ENCODE data around the gene NAA40.
A peak's percentile ranks its signal among the peaks of the same experiment; 100 is the strongest.

The NAA40 gene

DNA sequence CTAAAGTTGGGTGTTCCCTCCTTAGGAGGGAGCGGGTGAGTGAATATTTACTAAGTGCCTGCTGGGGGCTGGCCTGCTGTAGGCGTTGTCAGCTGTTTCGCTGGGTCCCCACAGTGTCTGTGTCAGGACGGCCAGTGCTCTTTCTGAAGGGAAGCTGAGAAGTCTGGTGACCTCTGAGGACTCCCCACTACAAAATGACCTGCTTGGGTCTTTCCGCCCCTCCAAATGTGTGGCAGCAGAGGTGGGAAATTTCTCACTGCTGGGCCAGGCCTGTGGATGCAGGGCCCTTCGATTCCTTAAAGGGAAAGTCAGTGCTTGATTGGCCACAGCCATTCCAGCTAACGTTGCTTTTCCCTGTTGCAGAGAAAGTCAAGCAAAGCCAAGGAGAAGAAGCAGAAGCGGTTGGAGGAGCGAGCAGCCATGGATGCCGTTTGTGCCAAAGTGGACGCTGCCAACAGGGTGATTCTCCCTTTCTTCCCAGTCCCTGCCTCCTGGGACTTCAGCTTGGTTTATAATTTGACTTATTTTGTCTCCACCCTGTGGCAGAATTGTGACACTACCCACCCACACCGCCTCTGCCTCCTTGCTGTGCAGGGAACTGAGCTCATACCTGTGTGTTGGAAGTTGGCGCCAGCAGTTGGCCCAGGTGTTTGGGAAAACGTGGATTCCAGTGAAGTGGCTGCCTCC is 6.8 kb downstream of the NAA40 start:
- WGBS (ENCODE audit: extremely low coverage, insufficient coverage, insufficient read length): no CpG with 5 or more reads among the region's 14 CpGs

DNA sequence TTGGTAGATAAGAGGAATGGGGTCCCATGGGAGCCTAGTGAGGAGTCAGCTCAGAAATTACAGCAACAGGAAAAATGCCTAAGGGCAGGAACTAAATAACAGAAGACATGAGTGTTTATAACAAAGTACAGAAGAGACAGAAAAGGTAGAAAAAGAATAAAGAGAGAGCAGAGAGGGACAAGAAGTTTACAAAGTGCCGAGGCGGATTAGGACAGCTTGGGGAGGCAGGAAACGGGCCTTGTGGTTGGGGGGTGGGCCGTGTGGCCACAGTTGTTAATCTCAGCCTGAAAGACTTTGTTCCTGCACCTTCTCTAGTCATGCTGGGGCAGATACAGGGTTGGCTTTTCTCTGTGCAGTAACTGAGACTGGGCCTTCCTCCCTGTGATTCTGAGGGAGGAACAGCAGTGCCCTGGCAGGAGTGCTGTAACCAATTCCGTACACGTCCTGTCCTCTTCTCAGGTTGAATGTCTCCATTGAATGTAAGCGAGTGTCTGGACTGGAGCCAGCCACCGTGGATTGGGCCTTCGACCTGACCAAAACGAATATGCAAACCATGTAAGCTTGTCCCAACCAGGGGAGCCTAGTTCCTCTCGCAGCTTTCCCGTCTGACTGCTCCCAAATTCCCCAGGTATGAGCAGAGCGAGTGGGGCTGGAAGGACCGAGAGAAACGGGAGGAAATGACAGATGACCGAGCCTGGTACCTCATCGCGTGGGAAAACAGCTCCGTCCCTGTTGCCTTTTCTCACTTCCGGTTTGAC is 13.2 kb downstream of the NAA40 start:
- no peaks in the 10 kb centered on the region for H3K79me2 ChIP-seq (ENCODE audit: control insufficient read depth, insufficient read depth, low read length, poor library complexity)
- no CpG with 5 or more reads among the region's 20 CpGs for WGBS (ENCODE audit: extremely low coverage, insufficient coverage, insufficient read length)
- no peak overlapping the region for H3K4ac ChIP-seq (ENCODE audit: low read depth, low read length)
- peaks cover 2% of the 10 kb centered on the region for H3K9me3 ChIP-seq (ENCODE audit: insufficient read depth, low read depth, low read length)
- H2BK12ac ChIP-seq (ENCODE audit: low read length): no peak overlapping the region
- no peak overlapping the region for H4K8ac ChIP-seq (ENCODE audit: low read depth, low read length)
- peaks cover 39 to 49% of the 10 kb centered on the region in 2 experiments for H3K36me3 ChIP-seq (ENCODE audit: control insufficient read depth in 1 of 2, insufficient read depth in 2 of 2, low read length in 2 of 2)
- no peak overlapping the region for H3K4me2 ChIP-seq (ENCODE audit: low read length)
- H2BK120ac ChIP-seq (ENCODE audit: insufficient read depth, low read length, poor library complexity): no peak overlapping the region
- no peaks in the 10 kb centered on the region for H3K27me3 ChIP-seq (ENCODE audit: insufficient read depth, low read length)
- H3K14ac ChIP-seq (ENCODE audit: low read length): no peak overlapping the region
- no peak for DNase-seq
- H2AK5ac ChIP-seq (ENCODE audit: low read length): no peak overlapping the region
- no peak overlapping the region for H3K4me3 ChIP-seq (ENCODE audit: low read depth, low read length)
- H3K23ac ChIP-seq (ENCODE audit: low read length): no peak overlapping the region
- no peak overlapping the region for H4K12ac ChIP-seq (ENCODE audit: low read depth, low read length)
- H4K91ac ChIP-seq (ENCODE audit: low read depth, low read length): no peak overlapping the region
- no peak overlapping the region for H3K27ac ChIP-seq (ENCODE audit: low read depth, low read length)
- no peak overlapping the region for H3K18ac ChIP-seq (ENCODE audit: low read length)
- no peaks in the 10 kb centered on the region for H3K79me1 ChIP-seq (ENCODE audit: low read length)
- H3K4me1 ChIP-seq (ENCODE audit: control insufficient read depth in 1 of 2, insufficient read depth in 2 of 2, low read length in 2 of 2): peaks cover 0 to 2% of the 10 kb centered on the region in 2 experiments
- no peak overlapping the region for H2BK5ac ChIP-seq (ENCODE audit: low read depth, low read length, poor library complexity)
- H2AFZ ChIP-seq (ENCODE audit: insufficient read depth, low read length, poor library complexity): no peak overlapping the region
- H3K9ac ChIP-seq (ENCODE audit: low read length): no peak overlapping the region

More for the DNA sequence above, 6.8 kb downstream of the NAA40 start:
- Histone ChIP-seq H3K4me3 (ENCODE audit: low read depth, low read length) (no peak overlapping the region), H3K9me3 (ENCODE audit: insufficient read depth, low read depth, low read length) (peaks cover 6% of the 10 kb centered on the region), H3K4me2 (ENCODE audit: low read length) (no peak overlapping the region), H2AFZ (ENCODE audit: insufficient read depth, low read length, poor library complexity) (no peak overlapping the region), H4K12ac (ENCODE audit: low read depth, low read length) (no peak overlapping the region), H3K18ac (ENCODE audit: low read length) (no peak overlapping the region), H3K79me2 (ENCODE audit: control insufficient read depth, insufficient read depth, low read length, poor library complexity) (no peaks in the 10 kb centered on the region), H3K27me3 (ENCODE audit: insufficient read depth, low read length) (no peaks in the 10 kb centered on the region), H4K91ac (ENCODE audit: low read depth, low read length) (no peak overlapping the region), H3K4ac (ENCODE audit: low read depth, low read length) (no peak overlapping the region), H3K36me3 (ENCODE audit: control insufficient read depth in 1 of 2, insufficient read depth in 2 of 2, low read length in 2 of 2) (peaks cover 19 to 24% of the 10 kb centered on the region in 2 experiments), H3K27ac (ENCODE audit: low read depth, low read length) (no peak overlapping the region), H4K8ac (ENCODE audit: low read depth, low read length) (no peak overlapping the region), H2BK5ac (ENCODE audit: low read depth, low read length, poor library complexity) (no peak overlapping the region), H2BK12ac (ENCODE audit: low read length) (no peak overlapping the region), H2BK120ac (ENCODE audit: insufficient read depth, low read length, poor library complexity) (no peak overlapping the region), H2AK5ac (ENCODE audit: low read length) (no peak overlapping the region), H3K79me1 (ENCODE audit: low read length) (no peaks in the 10 kb centered on the region), H3K4me1 (ENCODE audit: control insufficient read depth in 1 of 2, insufficient read depth in 2 of 2, low read length in 2 of 2) (no peaks in the 10 kb centered on the region), H3K23ac (ENCODE audit: low read length) (no peak overlapping the region), H3K9ac (ENCODE audit: low read length) (no peak overlapping the region), H3K14ac (ENCODE audit: low read length) (no peak overlapping the region)
- DNase-seq: peak; percentile 70 to 88

DNA sequence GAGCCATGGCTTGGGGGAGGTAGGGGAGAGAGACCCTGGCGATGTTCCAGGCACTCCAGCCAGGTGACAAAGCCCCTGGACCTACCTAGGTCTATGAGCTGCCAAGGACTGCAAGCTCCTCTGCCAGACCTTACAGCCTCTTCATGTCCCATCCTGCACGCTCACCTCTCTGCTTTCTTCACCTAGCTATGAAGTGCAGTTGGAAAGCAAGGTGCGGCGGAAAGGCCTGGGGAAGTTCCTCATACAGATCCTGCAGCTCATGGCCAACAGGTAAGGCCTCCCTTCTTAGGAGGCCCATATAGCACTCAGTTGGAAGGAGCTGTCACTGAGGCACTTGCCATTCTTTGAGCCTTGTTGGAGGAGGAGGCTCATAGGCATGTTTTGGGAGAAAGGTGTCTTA is 13.8 kb downstream of the NAA40 start:
- Histone ChIP-seq H3K27ac (ENCODE audit: low read depth, low read length) (no peak overlapping the region), H3K23ac (ENCODE audit: low read length) (no peak overlapping the region), H2AFZ (ENCODE audit: insufficient read depth, low read length, poor library complexity) (no peak overlapping the region), H3K4me3 (ENCODE audit: low read depth, low read length) (peak overlapping the region; percentile 10), H2BK120ac (ENCODE audit: insufficient read depth, low read length, poor library complexity) (no peak overlapping the region), H4K91ac (ENCODE audit: low read depth, low read length) (no peak overlapping the region), H3K9me3 (ENCODE audit: insufficient read depth, low read depth, low read length) (peaks cover 2% of the 10 kb centered on the region), H3K4ac (ENCODE audit: low read depth, low read length) (no peak overlapping the region), H2BK12ac (ENCODE audit: low read length) (no peak overlapping the region), H2AK5ac (ENCODE audit: low read length) (no peak overlapping the region), H3K4me1 (ENCODE audit: control insufficient read depth in 1 of 2, insufficient read depth in 2 of 2, low read length in 2 of 2) (peaks cover 0 to 2% of the 10 kb centered on the region in 2 experiments), H4K12ac (ENCODE audit: low read depth, low read length) (no peak overlapping the region), H3K79me2 (ENCODE audit: control insufficient read depth, insufficient read depth, low read length, poor library complexity) (no peaks in the 10 kb centered on the region), H3K79me1 (ENCODE audit: low read length) (no peaks in the 10 kb centered on the region), H2BK5ac (ENCODE audit: low read depth, low read length, poor library complexity) (no peak overlapping the region), H3K4me2 (ENCODE audit: low read length) (no peak overlapping the region), H3K9ac (ENCODE audit: low read length) (no peak overlapping the region), H3K36me3 (ENCODE audit: control insufficient read depth in 1 of 2, insufficient read depth in 2 of 2, low read length in 2 of 2) (peaks cover 42 to 53% of the 10 kb centered on the region in 2 experiments), H3K27me3 (ENCODE audit: insufficient read depth, low read length) (no peaks in the 10 kb centered on the region), H3K18ac (ENCODE audit: low read length) (no peak overlapping the region), H3K14ac (ENCODE audit: low read length) (no peak overlapping the region), H4K8ac (ENCODE audit: low read depth, low read length) (no peak overlapping the region)
- WGBS (ENCODE audit: extremely low coverage, insufficient coverage, insufficient read length): no CpG with 5 or more reads among the region's 4 CpGs
- DNase-seq: no peak

DNA sequence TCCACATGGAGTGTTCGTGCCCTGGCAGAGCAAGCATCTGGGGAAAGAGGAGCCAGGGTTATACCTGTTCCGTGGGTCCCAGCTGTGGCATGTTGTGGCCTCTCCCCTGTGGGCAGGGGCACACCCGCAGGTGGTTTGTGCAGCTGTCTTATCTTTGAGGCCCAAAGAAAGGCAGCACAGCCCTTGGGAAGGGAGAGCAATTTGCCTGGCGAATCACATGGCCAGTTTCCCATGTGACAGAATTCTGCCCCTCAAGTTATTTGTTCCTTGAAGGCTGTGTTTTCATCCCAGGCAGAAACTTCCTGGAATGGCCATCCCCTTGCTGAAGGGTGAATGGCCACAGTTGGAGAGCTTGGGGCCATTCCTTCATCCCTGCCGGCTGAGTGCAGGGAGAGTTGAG is 19.2 kb downstream of the NAA40 start:
- Histone ChIP-seq H3K4me1 (ENCODE audit: control insufficient read depth in 1 of 2, insufficient read depth in 2 of 2, low read length in 2 of 2) (peaks cover 0 to 3% of the 10 kb centered on the region in 2 experiments), H3K9ac (ENCODE audit: low read length) (no peak overlapping the region), H2AK5ac (ENCODE audit: low read length) (no peak overlapping the region), H3K27me3 (ENCODE audit: insufficient read depth, low read length) (no peaks in the 10 kb centered on the region), H2BK12ac (ENCODE audit: low read length) (no peak overlapping the region), H4K91ac (ENCODE audit: low read depth, low read length) (no peak overlapping the region), H3K23ac (ENCODE audit: low read length) (no peak overlapping the region), H3K79me1 (ENCODE audit: low read length) (no peaks in the 10 kb centered on the region), H3K9me3 (ENCODE audit: insufficient read depth, low read depth, low read length) (peaks cover 2% of the 10 kb centered on the region), H4K12ac (ENCODE audit: low read depth, low read length) (no peak overlapping the region), H3K14ac (ENCODE audit: low read length) (no peak overlapping the region), H2BK5ac (ENCODE audit: low read depth, low read length, poor library complexity) (no peak overlapping the region), H4K8ac (ENCODE audit: low read depth, low read length) (no peak overlapping the region), H2BK120ac (ENCODE audit: insufficient read depth, low read length, poor library complexity) (no peak overlapping the region), H2AFZ (ENCODE audit: insufficient read depth, low read length, poor library complexity) (no peak overlapping the region), H3K18ac (ENCODE audit: low read length) (no peak overlapping the region), H3K79me2 (ENCODE audit: control insufficient read depth, insufficient read depth, low read length, poor library complexity) (no peaks in the 10 kb centered on the region), H3K27ac (ENCODE audit: low read depth, low read length) (no peak overlapping the region), H3K4me2 (ENCODE audit: low read length) (no peak overlapping the region), H3K4ac (ENCODE audit: low read depth, low read length) (no peak overlapping the region), H3K36me3 (ENCODE audit: control insufficient read depth in 1 of 2, insufficient read depth in 2 of 2, low read length in 2 of 2) (peaks cover 33 to 48% of the 10 kb centered on the region in 2 experiments), H3K4me3 (ENCODE audit: low read depth, low read length) (no peak overlapping the region)
- WGBS (ENCODE audit: extremely low coverage, insufficient coverage, insufficient read length): no CpG with 5 or more reads among the region's 5 CpGs
- DNase-seq: no peak

Data from trophoblast cell (in vitro differentiated cells and primary cell).